HCT116 (cell line): ENCODE measurements around the gene CARMIL1. TPM values are rescaled to one million over a fixed set of nuclear protein-coding genes. Genes with fewer than 3 reads are reported as not detected.

Experiments used
- ATAC-seq: fragments of 200-7000 bp; cut with Tn5 transposase; 2 replicates; pipeline ENCODE4 v1.9.1; 2020; ENCODE audit warnings: mild to moderate bottlenecking, moderate library complexity
- BruUV-seq: library from RNA; stranded (reverse); fragments of 400-500 nt; replicated peaks from 2 replicates; lab custom pipeline; 2021; lab: Mats Ljungman, UMichigan
- CTCF ChIA-PET: fragments of 300-600 bp; sonication (Branson Sonifier 250); formaldehyde crosslinking; loops from one replicate; lab custom pipeline; 2021; ENCODE audit warnings: antibody characterized with exemption; lab: Charles Lee
- POLR2A ChIA-PET: fragments of 300-600, 350-600 bp; sonication (Branson Sonifier 250); formaldehyde crosslinking; loops from one replicate; lab custom pipeline; 2021; ENCODE audit warnings: antibody characterized with exemption; lab: Charles Lee
- RAD21 ChIA-PET, 2 experiments: fragments of 300-600 bp; sonication (Branson Sonifier 250); formaldehyde crosslinking; loops; one replicate each; lab custom pipeline; 2023; ENCODE audit warnings: low total read pairs in 2 of 2; ENCODE audit not compliant: uncharacterized antibody in 2 of 2, unreplicated experiment in 2 of 2, low non-redundant PET in 1 of 2; lab: Charles Lee
- DNase-seq: peaks from one replicate; pipeline ENCODE4 v3.0.0-alpha.2; 2010; ENCODE audit warnings: low read depth, low spot score
- H2AFZ ChIP-seq: fragments of 200-600 bp; shearing (Covaris generic), sonication (generic); 2 replicates; pipeline ENCODE4 v1.6.1; 2017; ENCODE audit warnings: low read depth, mixed run types, mixed read lengths, antibody characterized with exemption, low read length; ENCODE audit not compliant: poor library complexity, severe bottlenecking
- H3K27ac ChIP-seq: 2 replicates; pipeline ENCODE4 v1.5.1; 2012; ENCODE audit warnings: low read depth, low read length
- H3K27me3 ChIP-seq: fragments of 200-600 bp; sonication (generic); 2 replicates; pipeline ENCODE4 v1.6.1; 2016; ENCODE audit warnings: mixed run types, low read length, mixed read lengths; ENCODE audit not compliant: insufficient read depth
- H3K36me3 ChIP-seq, 2 experiments: fragments of 200-500 bp in 1 of 2; fragments of 200-600 bp in 1 of 2; sonication (Bioruptor generic) in 1 of 2; sonication (generic) in 1 of 2; 2 replicates each; pipeline versions ENCODE4 v1.5.1 to v1.6.1; 2014 to 2016; ENCODE audit warnings: low read length in 2 of 2, inconsistent platforms in 1 of 2, mixed read lengths in 1 of 2, mixed run types in 1 of 2; ENCODE audit not compliant: insufficient read depth in 2 of 2, control insufficient read depth in 1 of 2
- H3K4me1 ChIP-seq, 2 experiments: fragments of 200-600 bp in 1 of 2; sonication (generic) in 1 of 2; 2 replicates each; pipeline versions ENCODE4 v1.5.1 to v1.6.1; 2012 to 2017; ENCODE audit warnings: low read length in 2 of 2, inconsistent platforms in 1 of 2, mild to moderate bottlenecking in 1 of 2, mixed read lengths in 1 of 2, mixed run types in 1 of 2, moderate library complexity in 1 of 2; ENCODE audit not compliant: insufficient read depth in 2 of 2, control insufficient read depth in 1 of 2
- H3K4me2 ChIP-seq: fragments of 200-600 bp; sonication (generic); 2 replicates; pipeline ENCODE4 v1.6.1; 2017; ENCODE audit warnings: mixed run types, low read length, mixed read lengths
- H3K4me3 ChIP-seq, 2 experiments: fragments of 200-600 bp in 1 of 2; sonication (generic) in 1 of 2; replicated peaks in 1 of 2; 2 replicates each; pipeline ENCODE4 v1.5.1; 2011 to 2016; ENCODE audit warnings: low read length in 2 of 2, control low read depth in 1 of 2, low read depth in 1 of 2, mild to moderate bottlenecking in 1 of 2, mixed read lengths in 1 of 2, mixed run types in 1 of 2
- H3K79me2 ChIP-seq: fragments of 200-600 bp; sonication (generic); 2 replicates; pipeline ENCODE4 v1.6.1; 2017; ENCODE audit warnings: mild to moderate bottlenecking, mixed run types, low read length, moderate library complexity, mixed read lengths; ENCODE audit not compliant: insufficient read depth
- H3K9ac ChIP-seq: fragments of 200-600 bp; sonication (generic); 2 replicates; pipeline ENCODE4 v1.6.1; 2016; ENCODE audit warnings: low read length, mixed read lengths
- H3K9me2 ChIP-seq: fragments of 200-600 bp; sonication (generic), shearing (Covaris generic); 2 replicates; pipeline ENCODE4 v1.6.1; 2017; ENCODE audit warnings: mixed run types, mild to moderate bottlenecking, moderate library complexity; ENCODE audit not compliant: insufficient read depth
- H3K9me3 ChIP-seq, 2 experiments: fragments of 200-500 bp in 1 of 2; fragments of 200-600 bp in 1 of 2; sonication (Bioruptor generic) in 1 of 2; sonication (generic) in 1 of 2; 2 replicates each; pipeline ENCODE4 v1.6.1; 2014 to 2017; ENCODE audit warnings: low read length in 2 of 2, mixed read lengths in 2 of 2, inconsistent platforms in 1 of 2, low read depth in 1 of 2, mild to moderate bottlenecking in 1 of 2, mixed run types in 1 of 2, moderate library complexity in 1 of 2; ENCODE audit not compliant: control insufficient read depth in 1 of 2, insufficient read depth in 1 of 2
- H4K20me1 ChIP-seq: fragments of 200-600 bp; sonication (generic), shearing (Covaris generic); 2 replicates; pipeline ENCODE4 v1.6.1; 2017; ENCODE audit warnings: mixed run types, mild to moderate bottlenecking, moderate library complexity; ENCODE audit not compliant: insufficient read depth
- CBX3 ChIP-seq: IDR thresholded peaks from 2 replicates; pipeline ENCODE4 v1.6.1; 2012; ENCODE audit warnings: low read depth
- EZH2 ChIP-seq: fragments of 200-600 bp; sonication (generic); IDR thresholded peaks from 2 replicates; pipeline ENCODE4 v1.6.1; 2017; ENCODE audit warnings: antibody characterized with exemption, mixed run types
- FOSL1 ChIP-seq: IDR thresholded peaks from 2 replicates; pipeline ENCODE4 v1.6.1; 2012; ENCODE audit warnings: low read depth
- JUND ChIP-seq: IDR thresholded peaks from 2 replicates; pipeline ENCODE4 v1.6.1; 2012
- SIN3A ChIP-seq: IDR thresholded peaks from 2 replicates; pipeline ENCODE4 v1.6.1; 2012; ENCODE audit warnings: low read depth
- SRF ChIP-seq: IDR thresholded peaks from 2 replicates; pipeline ENCODE4 v1.6.1; 2012; ENCODE audit warnings: low read depth
- TCF7L2 ChIP-seq: IDR thresholded peaks from 2 replicates; pipeline ENCODE4 v1.7.0; 2011; ENCODE audit warnings: borderline replicate concordance, inconsistent platforms; ENCODE audit not compliant: insufficient read depth, insufficient read length; ENCODE audit errors: extremely low read depth
- intact Hi-C: fragments of 100-400 bp; cut with micrococcal nuclease; formaldehyde crosslinking; loops from 2 replicates; pipeline ENCODE4 v1.10.0; 2022
- total RNA-seq: library from RNA; stranded (reverse); gene quantifications from one replicate; pipeline ENCODE4 v1.2.1, GENCODE V29; 2021; ENCODE audit not compliant: unreplicated experiment
- TF ChIP-seq, protein P1 (sequence below), 3 experiments: fragments of 200-600 bp in 1 of 3; sonication (generic) in 1 of 3; IDR thresholded peaks in 2 of 3; conservative IDR thresholded peaks in 1 of 3; 2 replicates each; pipeline ENCODE4 v1.5.1; 2012 to 2017; ENCODE audit warnings: low read depth in 2 of 3, low read length in 2 of 3, antibody characterized with exemption in 1 of 3, borderline replicate concordance in 1 of 3, control low read depth in 1 of 3, mild to moderate bottlenecking in 1 of 3, mixed read lengths in 1 of 3, mixed run types in 1 of 3, moderate library complexity in 1 of 3; ENCODE audit not compliant: insufficient read depth in 1 of 3
- TF ChIP-seq, protein P2 (sequence below): IDR thresholded peaks from 2 replicates; pipeline ENCODE4 v1.6.1; 2012; ENCODE audit warnings: low read depth
- TF ChIP-seq, protein P3 (sequence below): IDR thresholded peaks from 2 replicates; pipeline ENCODE4 v1.6.1; 2011; ENCODE audit warnings: mild to moderate bottlenecking, low read length, moderate library complexity; ENCODE audit not compliant: insufficient replicate concordance; ENCODE audit errors: extremely low read depth

CARMIL1 gene
- total RNA-seq, 1 experiment from 2014 or later, result 21.7 TPM

DNA sequence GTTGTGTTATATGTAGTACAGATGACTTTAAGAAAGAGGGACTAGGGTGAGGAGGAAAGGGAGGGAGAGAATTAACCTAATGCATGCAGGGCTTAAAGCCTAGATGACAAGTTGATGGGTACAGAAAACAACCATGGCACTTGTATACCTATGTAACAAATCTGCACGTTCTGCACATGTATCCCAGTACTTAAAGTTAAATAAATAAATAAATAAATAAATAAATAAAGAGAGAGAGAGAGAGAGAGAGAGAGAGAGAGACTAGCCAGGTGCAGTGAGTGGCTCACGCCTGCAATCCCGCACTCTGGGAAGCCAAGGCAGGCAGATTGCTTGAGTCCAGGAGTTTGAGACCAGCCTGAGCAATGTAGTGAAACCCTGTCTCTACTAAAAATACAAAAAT lies 11.5 kb upstream of the CARMIL1 start:
- POLR2A ChIA-PET, result no interaction called here
- TF ChIP-seq, protein P1, sequence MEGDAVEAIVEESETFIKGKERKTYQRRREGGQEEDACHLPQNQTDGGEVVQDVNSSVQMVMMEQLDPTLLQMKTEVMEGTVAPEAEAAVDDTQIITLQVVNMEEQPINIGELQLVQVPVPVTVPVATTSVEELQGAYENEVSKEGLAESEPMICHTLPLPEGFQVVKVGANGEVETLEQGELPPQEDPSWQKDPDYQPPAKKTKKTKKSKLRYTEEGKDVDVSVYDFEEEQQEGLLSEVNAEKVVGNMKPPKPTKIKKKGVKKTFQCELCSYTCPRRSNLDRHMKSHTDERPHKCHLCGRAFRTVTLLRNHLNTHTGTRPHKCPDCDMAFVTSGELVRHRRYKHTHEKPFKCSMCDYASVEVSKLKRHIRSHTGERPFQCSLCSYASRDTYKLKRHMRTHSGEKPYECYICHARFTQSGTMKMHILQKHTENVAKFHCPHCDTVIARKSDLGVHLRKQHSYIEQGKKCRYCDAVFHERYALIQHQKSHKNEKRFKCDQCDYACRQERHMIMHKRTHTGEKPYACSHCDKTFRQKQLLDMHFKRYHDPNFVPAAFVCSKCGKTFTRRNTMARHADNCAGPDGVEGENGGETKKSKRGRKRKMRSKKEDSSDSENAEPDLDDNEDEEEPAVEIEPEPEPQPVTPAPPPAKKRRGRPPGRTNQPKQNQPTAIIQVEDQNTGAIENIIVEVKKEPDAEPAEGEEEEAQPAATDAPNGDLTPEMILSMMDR (IDR thresholded peaks at IDR 0.05 in 2 of 3, conservative IDR thresholded peaks at IDR 0.05 in 1 of 3; ENCODE audit: borderline replicate concordance in 1 of 3, insufficient read depth in 1 of 3, low read depth in 2 of 3, low read length in 2 of 3), result no peak
- TF ChIP-seq JUND (no peak), SRF (no peak)

DNA sequence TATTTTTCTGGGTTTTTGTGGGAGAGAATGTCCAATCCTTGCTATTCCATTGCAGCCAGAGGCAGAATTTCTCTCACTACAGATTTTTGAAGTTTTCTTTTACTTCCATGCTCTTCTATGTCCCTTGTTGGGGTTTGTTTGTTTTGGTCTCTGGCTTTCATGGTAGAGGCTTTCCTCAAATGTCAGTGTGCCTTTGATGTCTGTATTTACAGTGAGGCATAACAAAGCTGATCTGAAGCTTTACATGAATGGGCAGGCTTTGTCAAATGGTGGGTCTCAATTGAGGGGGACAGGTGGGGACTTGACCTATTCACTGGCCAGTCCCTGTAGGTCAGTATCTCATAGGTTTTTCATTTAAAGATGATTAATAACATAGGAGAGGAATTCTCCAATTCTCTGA lies 8.6 kb upstream of the CARMIL1 start:
- DNase-seq (no peak), ATAC-seq (no peak)
- H3K9me2 ChIP-seq, result no peaks in the 10 kb centered on the region
- no peaks in the 10 kb centered on the region for H3K9me3 ChIP-seq
- no peak overlapping the region for H2AFZ ChIP-seq
- no peaks in the 10 kb centered on the region for H4K20me1 ChIP-seq
- BruUV-seq, result no TSS peak
- POLR2A ChIA-PET, result no interaction called here
- CTCF ChIA-PET, result no interaction called here
- H3K79me2 ChIP-seq, result no peaks in the 10 kb centered on the region
- RAD21 ChIA-PET, result interaction anchor here in 1 of 2 experiments (0.5 kb wide), 1 partner anchor 91 kb away, joined by 3 read pairs; no protein-coding TSS in a partner anchor
- no peaks in the 10 kb centered on the region for H3K27me3 ChIP-seq
- H3K4me3 ChIP-seq, result no peak overlapping the region
- TF ChIP-seq EZH2 (no peak), SIN3A (no peak), FOSL1 (no peak), TCF7L2 (no peak), CBX3 (no peak)
- TF ChIP-seq, protein P2, sequence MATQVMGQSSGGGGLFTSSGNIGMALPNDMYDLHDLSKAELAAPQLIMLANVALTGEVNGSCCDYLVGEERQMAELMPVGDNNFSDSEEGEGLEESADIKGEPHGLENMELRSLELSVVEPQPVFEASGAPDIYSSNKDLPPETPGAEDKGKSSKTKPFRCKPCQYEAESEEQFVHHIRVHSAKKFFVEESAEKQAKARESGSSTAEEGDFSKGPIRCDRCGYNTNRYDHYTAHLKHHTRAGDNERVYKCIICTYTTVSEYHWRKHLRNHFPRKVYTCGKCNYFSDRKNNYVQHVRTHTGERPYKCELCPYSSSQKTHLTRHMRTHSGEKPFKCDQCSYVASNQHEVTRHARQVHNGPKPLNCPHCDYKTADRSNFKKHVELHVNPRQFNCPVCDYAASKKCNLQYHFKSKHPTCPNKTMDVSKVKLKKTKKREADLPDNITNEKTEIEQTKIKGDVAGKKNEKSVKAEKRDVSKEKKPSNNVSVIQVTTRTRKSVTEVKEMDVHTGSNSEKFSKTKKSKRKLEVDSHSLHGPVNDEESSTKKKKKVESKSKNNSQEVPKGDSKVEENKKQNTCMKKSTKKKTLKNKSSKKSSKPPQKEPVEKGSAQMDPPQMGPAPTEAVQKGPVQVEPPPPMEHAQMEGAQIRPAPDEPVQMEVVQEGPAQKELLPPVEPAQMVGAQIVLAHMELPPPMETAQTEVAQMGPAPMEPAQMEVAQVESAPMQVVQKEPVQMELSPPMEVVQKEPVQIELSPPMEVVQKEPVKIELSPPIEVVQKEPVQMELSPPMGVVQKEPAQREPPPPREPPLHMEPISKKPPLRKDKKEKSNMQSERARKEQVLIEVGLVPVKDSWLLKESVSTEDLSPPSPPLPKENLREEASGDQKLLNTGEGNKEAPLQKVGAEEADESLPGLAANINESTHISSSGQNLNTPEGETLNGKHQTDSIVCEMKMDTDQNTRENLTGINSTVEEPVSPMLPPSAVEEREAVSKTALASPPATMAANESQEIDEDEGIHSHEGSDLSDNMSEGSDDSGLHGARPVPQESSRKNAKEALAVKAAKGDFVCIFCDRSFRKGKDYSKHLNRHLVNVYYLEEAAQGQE, result no peak
- TF ChIP-seq, protein P3, sequence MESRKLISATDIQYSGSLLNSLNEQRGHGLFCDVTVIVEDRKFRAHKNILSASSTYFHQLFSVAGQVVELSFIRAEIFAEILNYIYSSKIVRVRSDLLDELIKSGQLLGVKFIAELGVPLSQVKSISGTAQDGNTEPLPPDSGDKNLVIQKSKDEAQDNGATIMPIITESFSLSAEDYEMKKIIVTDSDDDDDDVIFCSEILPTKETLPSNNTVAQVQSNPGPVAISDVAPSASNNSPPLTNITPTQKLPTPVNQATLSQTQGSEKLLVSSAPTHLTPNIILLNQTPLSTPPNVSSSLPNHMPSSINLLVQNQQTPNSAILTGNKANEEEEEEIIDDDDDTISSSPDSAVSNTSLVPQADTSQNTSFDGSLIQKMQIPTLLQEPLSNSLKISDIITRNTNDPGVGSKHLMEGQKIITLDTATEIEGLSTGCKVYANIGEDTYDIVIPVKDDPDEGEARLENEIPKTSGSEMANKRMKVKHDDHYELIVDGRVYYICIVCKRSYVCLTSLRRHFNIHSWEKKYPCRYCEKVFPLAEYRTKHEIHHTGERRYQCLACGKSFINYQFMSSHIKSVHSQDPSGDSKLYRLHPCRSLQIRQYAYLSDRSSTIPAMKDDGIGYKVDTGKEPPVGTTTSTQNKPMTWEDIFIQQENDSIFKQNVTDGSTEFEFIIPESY, result no peak
- no peaks in the 10 kb centered on the region for H3K36me3 ChIP-seq
- intact Hi-C loops, result loop anchor here (10.0 kb wide), 1 partner anchor 674 kb away; no protein-coding TSS in a partner anchor
- H3K4me1 ChIP-seq, result no peaks in the 10 kb centered on the region
- no peak overlapping the region for H3K27ac ChIP-seq
- H3K4me2 ChIP-seq, result no peak overlapping the region
- H3K9ac ChIP-seq, result no peak overlapping the region

More for the DNA sequence above, 11.5 kb upstream of the CARMIL1 start:
- Histone ChIP-seq H3K4me1 (no peaks in the 10 kb centered on the region), H3K36me3 (no peaks in the 10 kb centered on the region), H3K9me3 (no peaks in the 10 kb centered on the region), H3K4me2 (no peak overlapping the region), H4K20me1 (no peaks in the 10 kb centered on the region), H3K4me3 (no peak overlapping the region), H3K9ac (no peak overlapping the region), H3K9me2 (no peaks in the 10 kb centered on the region), H3K27ac (no peak overlapping the region), H2AFZ (no peak overlapping the region), H3K27me3 (no peaks in the 10 kb centered on the region), H3K79me2 (no peaks in the 10 kb centered on the region)
- RAD21 ChIA-PET, result no interaction called here
- BruUV-seq, result no TSS peak
- no peak for DNase-seq
- no peak for ATAC-seq
- intact Hi-C loops, result loop anchor here (5.0 kb wide), 1 partner anchor 625 kb away; no protein-coding TSS in a partner anchor
- CTCF ChIA-PET, result interaction anchor here (0.8 kb wide), 1 partner anchor 222 kb away, joined by 3 read pairs; no protein-coding TSS in a partner anchor
